Panc1 (cell line): Measurements from ENCODE around the gene HGD. TPM values are rescaled to one million over a fixed set of nuclear protein-coding genes. Genes with fewer than 3 reads are reported as not detected.

Experiments
- ATAC-seq: fragments of 200-7000 bp; cut with Tn5 transposase; 2 replicates; pipeline ENCODE4 v1.9.1; 2020; ENCODE audit warnings: mild to moderate bottlenecking, moderate library complexity
- BruUV-seq: library from RNA; stranded (reverse); fragments of 400-500 nt; replicated peaks from 2 replicates; lab custom pipeline; 2021; lab: Mats Ljungman, UMichigan
- CTCF ChIA-PET: fragments of 300-600 bp; sonication (Branson Sonifier 250); formaldehyde crosslinking; loops from one replicate; lab custom pipeline; 2022; ENCODE audit warnings: antibody characterized with exemption; lab: Charles Lee
- POLR2A ChIA-PET: fragments of 300-600 bp; sonication (Branson Sonifier 250); formaldehyde crosslinking; loops from one replicate; lab custom pipeline; 2022; ENCODE audit warnings: antibody characterized with exemption; lab: Charles Lee
- DNase-seq: peaks from one replicate; pipeline ENCODE4 v3.0.0-alpha.2; 2010; ENCODE audit warnings: low read depth, low spot score
- H3K27ac ChIP-seq: 2 replicates; pipeline ENCODE4 v1.5.1; 2011; ENCODE audit warnings: mild to moderate bottlenecking, low read length, inconsistent platforms
- H3K27me3 ChIP-seq: fragments of 200-500 bp; sonication (Bioruptor generic); 2 replicates; pipeline ENCODE4 v1.6.0; 2014; ENCODE audit warnings: low read length, inconsistent platforms; ENCODE audit not compliant: control insufficient read depth, insufficient read depth
- H3K36me3 ChIP-seq: fragments of 200-500 bp; sonication (Bioruptor generic); 2 replicates; pipeline ENCODE4 v1.5.1; 2014; ENCODE audit warnings: inconsistent platforms, mild to moderate bottlenecking, low read length, moderate library complexity; ENCODE audit not compliant: control insufficient read depth, insufficient read depth
- H3K4me1 ChIP-seq: 2 replicates; pipeline ENCODE4 v1.5.1; 2011; ENCODE audit warnings: inconsistent platforms, mild to moderate bottlenecking, low read length, moderate library complexity; ENCODE audit not compliant: control insufficient read depth, insufficient read depth
- H3K4me3 ChIP-seq, 2 experiments: 2 replicates each; pipeline ENCODE4 v1.5.1; 2011 to 2012; ENCODE audit warnings: low read depth in 2 of 2, low read length in 2 of 2, mild to moderate bottlenecking in 2 of 2, inconsistent platforms in 1 of 2, moderate library complexity in 1 of 2
- H3K9me3 ChIP-seq: fragments of 200-500 bp; sonication (Bioruptor generic); 2 replicates; pipeline ENCODE4 v1.5.1; 2014; ENCODE audit warnings: low read depth, mild to moderate bottlenecking, inconsistent platforms, low read length, moderate library complexity; ENCODE audit not compliant: control insufficient read depth, insufficient read depth
- CTCF ChIP-seq: fragments of 450-650 bp; IDR thresholded peaks from 2 replicates; pipeline ENCODE4 v1.5.1; 2017; ENCODE audit warnings: mild to moderate bottlenecking
- POLR2AphosphoS5 ChIP-seq: IDR thresholded peaks from 2 replicates; pipeline ENCODE4 v1.6.1; 2012; ENCODE audit warnings: mild to moderate bottlenecking, low read depth, low read length, moderate library complexity
- REST ChIP-seq, 2 experiments: IDR thresholded peaks; 2 replicates each; pipeline ENCODE4 v1.6.1; 2011 to 2012; ENCODE audit warnings: low read depth in 2 of 2, control low read depth in 1 of 2, low read length in 1 of 2, mild to moderate bottlenecking in 1 of 2, moderate library complexity in 1 of 2; ENCODE audit not compliant: insufficient read depth in 1 of 2
- SIN3A ChIP-seq: IDR thresholded peaks from 2 replicates; pipeline ENCODE4 v1.6.1; 2012; ENCODE audit warnings: low read depth, mild to moderate bottlenecking, low read length, moderate library complexity, borderline replicate concordance; ENCODE audit not compliant: insufficient read depth
- TCF7L2 ChIP-seq: IDR thresholded peaks from 2 replicates; pipeline ENCODE4 v1.6.1; 2011; ENCODE audit warnings: mild to moderate bottlenecking, low read depth, low read length, inconsistent platforms
- in situ Hi-C: cut with HindIII; loops from 2 replicates; pipeline ENCODE4 v1.10.0; 2016; ENCODE audit warnings: low sequenced_read_pairs, low pct_unique_long_range_greater_than_20kb
- intact Hi-C: fragments of 100-400 bp; cut with micrococcal nuclease; formaldehyde crosslinking; loops from one replicate; pipeline ENCODE4 v1.10.0; 2022; ENCODE audit not compliant: unreplicated experiment
- total RNA-seq: library from RNA; stranded (reverse); gene quantifications from one replicate; pipeline ENCODE4 v1.2.1, GENCODE V29; 2021; ENCODE audit not compliant: unreplicated experiment

The HGD gene
- total RNA-seq, 1 experiment from 2014 or later, result 0.59 TPM

GRCh38 chr3:120661106-120661905, 20.7 kb downstream of the HGD start:
- in situ Hi-C loops, result no loop called here
- TF ChIP-seq CTCF (no peak), REST (IDR thresholded peaks at IDR 0.05; ENCODE audit: insufficient read depth in 1 of 2, low read depth in 2 of 2, low read length in 1 of 2) (no peak), TCF7L2 (no peak), POLR2AphosphoS5 (no peak), SIN3A (no peak)
- Histone ChIP-seq H3K27ac (no peak overlapping the region), H3K4me1 (no peaks in the 10 kb centered on the region), H3K36me3 (no peaks in the 10 kb centered on the region), H3K4me3 (no peak overlapping the region), H3K27me3 (peaks cover 2% of the 10 kb centered on the region; the same call in 1 of the 2 replicates), H3K9me3 (no peaks in the 10 kb centered on the region)
- ChIA-PET POLR2A (interaction anchor here (0.6 kb wide), 1 partner anchor 310 kb away, joined by 4 read pairs; no protein-coding TSS in a partner anchor), CTCF (interaction anchor here (0.6 kb wide), 1 partner anchor 1058 kb away, joined by 3 read pairs; no protein-coding TSS in a partner anchor)
- BruUV-seq, result no TSS peak
- no peak for DNase-seq
- intact Hi-C loops, result no loop called here
- ATAC-seq, result no peak

- H3K4me3 ChIP-seq, result no peak overlapping the region
- no peaks in the 10 kb centered on the region for H3K4me1 ChIP-seq
- 0 out of 2 replicates have a peak, but pooled peaks cover 2% of the 10 kb centered on the region for H3K27me3 ChIP-seq
- H3K9me3 ChIP-seq, result no peaks in the 10 kb centered on the region
- ChIA-PET CTCF (no interaction called here), POLR2A (no interaction called here)
- no peak for ATAC-seq
- intact Hi-C loops (no loop called here), in situ Hi-C loops (no loop called here)
- no peak for DNase-seq
- no TSS peak for BruUV-seq
- no peaks in the 10 kb centered on the region for H3K36me3 ChIP-seq
- TF ChIP-seq TCF7L2, result no peak
- TF ChIP-seq CTCF, result no peak
- no peak for TF ChIP-seq SIN3A
- TF ChIP-seq POLR2AphosphoS5, result no peak
- no peak for TF ChIP-seq REST (IDR thresholded peaks at IDR 0.05; ENCODE audit: insufficient read depth in 1 of 2, low read depth in 2 of 2, low read length in 1 of 2)
- no peak overlapping the region for H3K27ac ChIP-seq
Observed at GRCh38 chr3:120659834-120660233, 22.2 kb downstream of the HGD start.
